HepG2 (cell line): ENCODE results near the gene SPATA12. TPM values are rescaled to one million over a fixed set of nuclear protein-coding genes. Genes with fewer than 3 reads are reported as not detected.

Experiments used
- ATAC-seq: fragments of 200-7000 bp; cut with Tn5 transposase; 3 replicates; pipeline ENCODE4 v1.9.1; 2020; ENCODE audit warnings: mild to moderate bottlenecking, moderate library complexity
- BruUV-seq: library from RNA; stranded (reverse); fragments of 400-500 nt; replicated peaks from 2 replicates; lab custom pipeline; 2021; lab: Mats Ljungman, UMichigan
- CTCF ChIA-PET: fragments of 300-600 bp; formaldehyde crosslinking; extraction: SDS; loops from one replicate; lab custom pipeline; 2021; ENCODE audit warnings: low total read pairs, inconsistent platforms, low intra/inter-chr PET ratio; lab: Yijun Ruan, JAX
- POLR2A ChIA-PET: fragments of 350-600 bp; sonication (Branson Sonifier 250); formaldehyde crosslinking; loops from one replicate; lab custom pipeline; 2020; ENCODE audit warnings: antibody characterized with exemption, inconsistent platforms; lab: Yijun Ruan, JAX
- DNase-seq: peaks from one replicate; pipeline ENCODE4 v3.0.0-alpha.2; 2015; ENCODE audit warnings: low spot score
- FAIRE-seq: peaks from 3 replicates; lab custom pipeline; 2011; peaks lifted over from hg19 to GRCh38; lab: Jason Lieb, UNC
- H2AFZ ChIP-seq: one replicate; pipeline ENCODE4 v1.6.1; 2011; ENCODE audit warnings: low read length, inconsistent platforms
- H3K27ac ChIP-seq: fragments of 300-600 bp; 3 replicates; pipeline ENCODE4 v1.8.0; 2011; ENCODE audit warnings: mixed run types, mild to moderate bottlenecking, mixed read lengths, low read length, inconsistent platforms; ENCODE audit not compliant: insufficient read depth; ENCODE audit errors: extremely low read length
- H3K27me3 ChIP-seq, 2 experiments: fragments of 200-600 bp in 1 of 2; 2 replicates in 1 of 2; 3 replicates in 1 of 2; pipeline versions ENCODE4 v1.6.0 to v1.8.0; 2011; ENCODE audit warnings: low read length in 2 of 2, mild to moderate bottlenecking in 2 of 2, moderate library complexity in 2 of 2, inconsistent platforms in 1 of 2; ENCODE audit not compliant: insufficient read depth in 2 of 2, control insufficient read depth in 1 of 2
- H3K36me3 ChIP-seq, 2 experiments: fragments of 200-600 bp in 1 of 2; replicated peaks in 1 of 2; 2 replicates in 1 of 2; 3 replicates in 1 of 2; pipeline versions ENCODE4 v1.5.1 to v1.8.0; 2011; ENCODE audit warnings: low read length in 2 of 2, inconsistent platforms in 1 of 2; ENCODE audit not compliant: insufficient read depth in 2 of 2, control insufficient read depth in 1 of 2
- H3K4me1 ChIP-seq: 2 replicates; pipeline ENCODE4 v1.5.1; 2012; ENCODE audit warnings: low read length, inconsistent platforms; ENCODE audit not compliant: insufficient read depth
- H3K4me2 ChIP-seq: 2 replicates; pipeline ENCODE4 v1.6.0; 2011; ENCODE audit warnings: low read depth, low read length, inconsistent platforms
- H3K4me3 ChIP-seq, 3 experiments: fragments of 200-600 bp in 1 of 3; sonication (generic), shearing (Covaris generic) in 1 of 3; replicated peaks in 1 of 3; 2 replicates each; pipeline ENCODE4 v1.5.1; 2011 to 2016; ENCODE audit warnings: low read length in 3 of 3, inconsistent platforms in 2 of 3, low read depth in 2 of 3, mild to moderate bottlenecking in 2 of 3, control low read depth in 1 of 3, mixed read lengths in 1 of 3; ENCODE audit not compliant: insufficient read depth in 1 of 3
- H3K79me2 ChIP-seq: one replicate; pipeline ENCODE4 v1.6.1; 2011; ENCODE audit warnings: low read length, inconsistent platforms; ENCODE audit not compliant: insufficient read depth
- H3K9ac ChIP-seq: 2 replicates; pipeline ENCODE4 v1.6.0; 2011; ENCODE audit warnings: mild to moderate bottlenecking, low read depth, low read length, inconsistent platforms; ENCODE audit not compliant: insufficient read depth
- H3K9me3 ChIP-seq: 2 replicates; pipeline ENCODE4 v1.5.1; 2012; ENCODE audit warnings: mild to moderate bottlenecking, low read length
- H4K20me1 ChIP-seq: 2 replicates; pipeline ENCODE4 v1.6.0; 2011; ENCODE audit warnings: inconsistent platforms, mild to moderate bottlenecking, low read length, moderate library complexity; ENCODE audit not compliant: insufficient read depth
- ATF7 ChIP-seq, 2 experiments: fragments of 450-650 bp in 1 of 2; sonication (generic) in 1 of 2; formaldehyde crosslinking in 1 of 2; IDR thresholded peaks; 2 replicates each; pipeline versions ENCODE4 v1.4.0 to v1.6.1; 2016 to 2020; ENCODE audit warnings: antibody characterized with exemption in 1 of 2, mild to moderate bottlenecking in 1 of 2, missing genetic modification reagents in 1 of 2
- ERF ChIP-seq: IDR thresholded peaks from 2 replicates; pipeline ENCODE4 v1.6.1; 2018; ENCODE audit warnings: missing biosample characterization, missing genetic modification reagents
- GPBP1L1 ChIP-seq: sonication (generic); formaldehyde crosslinking; IDR thresholded peaks from 2 replicates; pipeline ENCODE4 v1.5.0; 2020; ENCODE audit warnings: mild to moderate bottlenecking, missing genetic modification reagents
- HOXA3 ChIP-seq: sonication (generic); formaldehyde crosslinking; IDR thresholded peaks from 2 replicates; pipeline ENCODE4 v1.5.0; 2020; ENCODE audit warnings: missing genetic modification reagents
- KDM4B ChIP-seq: sonication (generic); formaldehyde crosslinking; IDR thresholded peaks from 2 replicates; pipeline ENCODE4 v1.4.0; 2020; ENCODE audit warnings: missing genetic modification reagents
- KLF16 ChIP-seq, 2 experiments: sonication (generic) in 1 of 2; formaldehyde crosslinking in 1 of 2; IDR thresholded peaks; 2 replicates each; pipeline versions ENCODE4 v1.6.1 to v1.8.0; 2016 to 2023; ENCODE audit warnings: missing genetic modification reagents in 2 of 2, missing compliant biosample characterization in 1 of 2
- REXO4 ChIP-seq: sonication (generic); formaldehyde crosslinking; IDR thresholded peaks from 2 replicates; pipeline ENCODE4 v1.8.0; 2022; ENCODE audit warnings: missing genetic modification reagents, mild to moderate bottlenecking, borderline replicate concordance
- ZFP62 ChIP-seq: sonication (generic); formaldehyde crosslinking; IDR thresholded peaks from 2 replicates; pipeline ENCODE4 v1.4.0; 2020; ENCODE audit warnings: missing genetic modification reagents
- ZKSCAN5 ChIP-seq: sonication (generic); formaldehyde crosslinking; IDR thresholded peaks from 2 replicates; pipeline ENCODE4 v1.5.1; 2020; ENCODE audit warnings: mild to moderate bottlenecking, missing genetic modification reagents
- ZNF101 ChIP-seq: sonication (generic); formaldehyde crosslinking; IDR thresholded peaks from 2 replicates; pipeline ENCODE4 v1.4.0; 2020; ENCODE audit warnings: mild to moderate bottlenecking, low read depth, missing genetic modification reagents, borderline replicate concordance
- ZNF281 ChIP-seq: sonication (generic); formaldehyde crosslinking; IDR thresholded peaks from 2 replicates; pipeline ENCODE4 v1.4.0; 2020; ENCODE audit warnings: missing genetic modification reagents, borderline replicate concordance
- ZNF563 ChIP-seq: sonication (generic); formaldehyde crosslinking; IDR thresholded peaks from 2 replicates; pipeline ENCODE4 v1.8.0; 2022; ENCODE audit warnings: mild to moderate bottlenecking, moderate library complexity, missing genetic modification reagents
- ZNF616 ChIP-seq: sonication (generic); formaldehyde crosslinking; IDR thresholded peaks from 2 replicates; pipeline ENCODE4 v1.5.0; 2020; ENCODE audit warnings: low read depth, mild to moderate bottlenecking, missing genetic modification reagents
- ZNF776 ChIP-seq: sonication (generic); formaldehyde crosslinking; IDR thresholded peaks from 2 replicates; pipeline ENCODE4 v1.4.0; 2020; ENCODE audit warnings: mild to moderate bottlenecking, missing genetic modification reagents
- WGBS: methylation state at CpG from one replicate; pipeline ENCODE4 v1.1.6; 2017; ENCODE audit warnings: low lambda C conversion rate; 5-methylcytosine and 5-hydroxymethylcytosine counted together
- in situ Hi-C: cut with HindIII; loops from 2 replicates; pipeline ENCODE4 v1.10.0; 2017; ENCODE audit warnings: low pct_unique_long_range_greater_than_20kb; ENCODE audit not compliant: extremely low pct_ligation_motif_present
- intact Hi-C: fragments of 100-400 bp; cut with micrococcal nuclease; formaldehyde crosslinking; loops from one replicate; pipeline ENCODE4 v1.10.0; 2022; ENCODE audit not compliant: unreplicated experiment
- polyA plus RNA-seq, 8 experiments: library from polyadenylated mRNA; depleted of rRNA in 3 of 8; stranded (reverse) in 7 of 8; unstranded in 1 of 8; fragments of >200 nt; fragmentation: Illumina TruSeq in 4 of 8; extraction: Trizol in 4 of 8; gene quantifications; 2 replicates each; pipeline versions ENCODE4 v1.2.1 to v1.2.3, GENCODE V29; 2011 to 2016; ENCODE audit warnings: low read depth in 4 of 8, missing spikeins in 1 of 8, mixed read lengths in 1 of 8; ENCODE audit not compliant: insufficient read depth in 1 of 8
- total RNA-seq, 5 experiments: library from RNA; depleted of rRNA; stranded (reverse); fragments of >200 nt; fragmentation: Illumina TruSeq; extraction: Trizol; gene quantifications; 2 replicates each; pipeline ENCODE4 v1.2.3, GENCODE V29; 2016; ENCODE audit warnings: low read depth in 1 of 5
- TF ChIP-seq, protein P1 (sequence below): sonication (generic); formaldehyde crosslinking; IDR thresholded peaks from 2 replicates; pipeline ENCODE4 v1.4.0; 2020; ENCODE audit warnings: mild to moderate bottlenecking, missing genetic modification reagents

Gene SPATA12
- total and polyA plus RNA-seq, 2 of the 13 experiments (the other 11 are each of a cell fraction or from before 2014, with no cell fraction given), result 0.09 to 0.25 TPM

DNA sequence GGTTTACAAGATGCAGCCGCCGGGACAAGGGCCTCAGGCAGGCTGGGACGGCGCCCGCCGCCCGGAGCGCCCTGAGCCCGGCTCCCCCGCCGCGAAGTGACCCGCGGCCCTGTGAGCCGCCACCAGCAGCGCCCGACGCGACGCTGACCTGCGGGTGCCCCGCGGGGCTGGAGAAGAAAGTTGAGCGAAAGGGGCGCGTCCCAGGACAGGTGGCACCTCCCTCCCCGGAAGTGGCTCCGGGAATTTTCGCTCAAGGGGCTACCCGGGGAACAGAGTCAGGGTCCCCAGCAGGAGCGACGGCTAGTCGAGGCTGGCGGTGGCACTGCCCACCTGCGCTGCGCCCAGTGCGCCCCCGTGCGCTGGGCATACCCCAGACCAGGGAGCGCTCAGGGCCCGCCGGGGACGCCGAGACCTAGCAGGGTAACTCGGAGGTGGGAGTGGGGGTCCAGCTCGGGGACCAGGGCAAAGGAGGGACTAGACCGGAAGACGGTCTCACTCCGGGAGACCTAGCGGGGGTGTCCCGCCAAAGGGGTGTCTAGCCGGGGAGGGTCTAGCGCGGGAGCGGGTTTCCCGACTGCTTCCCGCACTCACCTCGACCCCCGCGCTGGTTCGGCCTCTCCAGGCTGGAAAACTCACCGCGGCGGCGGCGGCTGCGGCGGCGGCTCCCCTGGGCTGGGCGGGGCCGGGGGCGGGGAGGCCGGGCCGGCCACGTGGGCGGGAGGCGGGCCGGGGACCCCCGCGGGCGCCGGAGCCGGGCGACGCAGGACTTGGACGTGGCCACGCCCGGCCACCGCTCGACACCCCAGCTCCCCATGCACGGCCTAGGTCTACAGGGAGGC is 18.4 kb downstream of the SPATA12 start (continued):
- no peak for TF ChIP-seq GPBP1L1 (CRISPR knock-in tag)

- Histone ChIP-seq H3K27ac (no peak overlapping the region), H3K36me3 (no peaks in the 10 kb centered on the region; a peak in 2 of 5 replicates), H3K4me1 (peaks cover 51% of the 10 kb centered on the region), H3K79me2 (peaks cover 10% of the 10 kb centered on the region), H3K4me3 (peak overlapping the region; percentile 60 to 93 (median 76); a peak in 5 of 6 replicates), H3K27me3 (peaks cover 0 to 8% of the 10 kb centered on the region in 2 experiments; a peak in 1 of 5 replicates), H3K9ac (peak overlapping the region; percentile 58), H2AFZ (no peak overlapping the region), H4K20me1 (no peaks in the 10 kb centered on the region), H3K9me3 (no peaks in the 10 kb centered on the region), H3K4me2 (peak overlapping the region; percentile 92)
- peak; percentile 9 for ATAC-seq
- intact Hi-C loops (loop anchor here (5.0 kb wide), 1 partner anchor 87 kb away; no protein-coding TSS in a partner anchor), in situ Hi-C loops (no loop called here)
- POLR2A ChIA-PET, result interaction anchor here (1.0 to 4.0 kb wide), 3 partner anchors 19 to 89 kb away, joined by 3 to 29 read pairs (median 3); partner anchors contain the start of gene SPATA12
- BruUV-seq, result TSS peak; percentile 60
- DNase-seq, result no peak
- 0% methylated on average over 7 of the region's 25 CpGs for WGBS
- CTCF ChIA-PET, result no interaction called here
- no peak for FAIRE-seq
- TF ChIP-seq ZNF563 (CRISPR knock-in tag), result 0 out of 2 replicates have a peak, but pooled peaks have one; percentile 1
- TF ChIP-seq KDM4B (CRISPR knock-in tag), result no peak
- TF ChIP-seq ZNF776 (CRISPR knock-in tag), result no peak
- TF ChIP-seq ZNF281 (CRISPR knock-in tag), result peak; percentile 33; the same call in 1 of the 2 replicates
- TF ChIP-seq, protein P1, sequence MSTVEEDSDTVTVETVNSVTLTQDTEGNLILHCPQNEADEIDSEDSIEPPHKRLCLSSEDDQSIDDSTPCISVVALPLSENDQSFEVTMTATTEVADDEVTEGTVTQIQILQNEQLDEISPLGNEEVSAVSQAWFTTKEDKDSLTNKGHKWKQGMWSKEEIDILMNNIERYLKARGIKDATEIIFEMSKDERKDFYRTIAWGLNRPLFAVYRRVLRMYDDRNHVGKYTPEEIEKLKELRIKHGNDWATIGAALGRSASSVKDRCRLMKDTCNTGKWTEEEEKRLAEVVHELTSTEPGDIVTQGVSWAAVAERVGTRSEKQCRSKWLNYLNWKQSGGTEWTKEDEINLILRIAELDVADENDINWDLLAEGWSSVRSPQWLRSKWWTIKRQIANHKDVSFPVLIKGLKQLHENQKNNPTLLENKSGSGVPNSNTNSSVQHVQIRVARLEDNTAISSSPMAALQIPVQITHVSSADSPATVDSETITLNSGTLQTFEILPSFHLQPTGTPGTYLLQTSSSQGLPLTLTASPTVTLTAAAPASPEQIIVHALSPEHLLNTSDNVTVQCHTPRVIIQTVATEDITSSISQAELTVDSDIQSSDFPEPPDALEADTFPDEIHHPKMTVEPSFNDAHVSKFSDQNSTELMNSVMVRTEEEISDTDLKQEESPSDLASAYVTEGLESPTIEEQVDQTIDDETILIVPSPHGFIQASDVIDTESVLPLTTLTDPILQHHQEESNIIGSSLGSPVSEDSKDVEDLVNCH (CRISPR knock-in tag), result no peak
- TF ChIP-seq ZNF616 (CRISPR knock-in tag), result no peak
- no peak for TF ChIP-seq ERF
- no peak for TF ChIP-seq ZFP62 (CRISPR knock-in tag)
- 0 out of 2 replicates have a peak, but pooled peaks have one; percentile 1 for TF ChIP-seq HOXA3
- peak; percentile 98 for TF ChIP-seq ZKSCAN5 (CRISPR knock-in tag)
- TF ChIP-seq REXO4, result no peak
- TF ChIP-seq KLF16 (CRISPR knock-in tag; IDR thresholded peaks at IDR 0.05), result 0 out of 4 replicates have a peak, but pooled peaks of 1 of the 2 experiments have one; percentile 4
- no peak for TF ChIP-seq ATF7 (IDR thresholded peaks at IDR 0.05)
- TF ChIP-seq ATF7 (CRISPR knock-in tag; IDR thresholded peaks at IDR 0.05), result no peak
- no peak for TF ChIP-seq ZNF101 (CRISPR knock-in tag)
These were observed 19.0 kb downstream of the SPATA12 start for GRCh38 chr3:57079474-57079831.
